Measurements from ENCODE around the gene KRT33B.
A peak's percentile ranks its signal among the peaks of the same experiment; 100 is the strongest.
"Not testable (repeated sequence)": the region's sequence is repeated elsewhere in the genome, so short reads cannot be mapped to it uniquely, and the experiment has no call there.

The KRT33B gene

GRCh38 chr17:41369713-41370112, at the start of gene KRT33B:
Gene KRT33B (minus strand): TSS chr17:41369813. CDS start chr17:41369750, 63 bp downstream.
- no peak for DNase-seq

GRCh38 chr17:41418116-41418860, 48.7 kb upstream of the KRT33B start:
- no peak for DNase-seq

- DNase-seq = no peak
These were observed 48.0 kb upstream of the KRT33B start for GRCh38 chr17:41417576-41418015.

- no peak for DNase-seq
These were observed 47.5 kb upstream of the KRT33B start for GRCh38 chr17:41417127-41417526.

GRCh38 chr17:41416479-41416878, 46.9 kb upstream of the KRT33B start:
- no peak for DNase-seq

GRCh38 chr17:41415833-41416335, 46.3 kb upstream of the KRT33B start:
- no peak for DNase-seq

GRCh38 chr17:41415411-41415810, 45.8 kb upstream of the KRT33B start:
- no peak for DNase-seq

- DNase-seq = no peak
These were observed 44.4 kb upstream of the KRT33B start for GRCh38 chr17:41413982-41414381.

GRCh38 chr17:41413353-41413957, 43.8 kb upstream of the KRT33B start:
- no peak for DNase-seq

GRCh38 chr17:41411072-41411840, 41.6 kb upstream of the KRT33B start:
- no peak for DNase-seq

GRCh38 chr17:41407226-41407625, 37.6 kb upstream of the KRT33B start:
- no peak for DNase-seq

- no peak for DNase-seq
These were observed 36.6 kb upstream of the KRT33B start for GRCh38 chr17:41406205-41406604.

GRCh38 chr17:41404024-41404671, 34.5 kb upstream of the KRT33B start:
- peak; percentile 71 for DNase-seq

- no peak for DNase-seq
These were observed 33.9 kb upstream of the KRT33B start for GRCh38 chr17:41403404-41404023.

GRCh38 chr17:41402161-41402560, 32.5 kb upstream of the KRT33B start:
- DNase-seq = no peak

GRCh38 chr17:41396996-41397660, 27.5 kb upstream of the KRT33B start, which contains the start of gene KRT31:
Gene KRT31 (minus strand): TSS chr17:41397608. CDS start chr17:41397539, 69 bp downstream.
- no peak for DNase-seq

- no peak for DNase-seq
These were observed 26.7 kb upstream of the KRT33B start for GRCh38 chr17:41396340-41396739.

- no peak for DNase-seq
These were observed 26.0 kb upstream of the KRT33B start for GRCh38 chr17:41395611-41396010.

- DNase-seq = not testable (repeated sequence)
These were observed 25.4 kb upstream of the KRT33B start for GRCh38 chr17:41395044-41395443.

- DNase-seq = no peak
These were observed 24.8 kb upstream of the KRT33B start for GRCh38 chr17:41394254-41394996.

GRCh38 chr17:41393826-41394225, 24.2 kb upstream of the KRT33B start:
- DNase-seq = no peak

Data from NCI-H748 treated with DMSO at 0.1 percent for 48 hours (cell line).